AG10803 (cell line): ENCODE measurements around the gene CYB5A.

Experiments used
- DNase-seq: peaks from one replicate; pipeline ENCODE4 v3.0.0; 2010; ENCODE audit warnings: low read depth
- H3K4me3 ChIP-seq: 2 replicates; pipeline ENCODE4 v1.5.1; 2011; ENCODE audit warnings: mild to moderate bottlenecking, low read length, control low read depth
- CTCF ChIP-seq: conservative IDR thresholded peaks from 2 replicates; pipeline ENCODE4 v1.5.1; 2011; ENCODE audit warnings: mild to moderate bottlenecking, low read length, control low read depth, inconsistent platforms

CYB5A gene

GRCh38 chr18:74233933-74234325 is 57.8 kb downstream of the CYB5A start:
- no peak for DNase-seq
- TF ChIP-seq CTCF: no peak
- no peak overlapping the region for H3K4me3 ChIP-seq

- H3K4me3 ChIP-seq: no peak overlapping the region
- no peak for TF ChIP-seq CTCF
- no peak for DNase-seq
Measured at GRCh38 chr18:74230922-74231714, 60.6 kb downstream of the CYB5A start.

GRCh38 chr18:74229891-74230290 is 61.9 kb downstream of the CYB5A start:
- H3K4me3 ChIP-seq: no peak overlapping the region
- DNase-seq: no peak
- TF ChIP-seq CTCF: no peak

- DNase-seq: no peak
- no peak for TF ChIP-seq CTCF
- no peak overlapping the region for H3K4me3 ChIP-seq
Measured at GRCh38 chr18:74229005-74229404, 62.8 kb downstream of the CYB5A start.

- no peak for TF ChIP-seq CTCF
- no peak overlapping the region for H3K4me3 ChIP-seq
- DNase-seq: no peak
Measured at GRCh38 chr18:74228312-74228711, 63.5 kb downstream of the CYB5A start.

- no peak overlapping the region for H3K4me3 ChIP-seq
- no peak for TF ChIP-seq CTCF
- no peak for DNase-seq
Measured at GRCh38 chr18:74226666-74227065, 65.1 kb downstream of the CYB5A start.

GRCh38 chr18:74226156-74226555 is 65.6 kb downstream of the CYB5A start:
- no peak overlapping the region for H3K4me3 ChIP-seq
- TF ChIP-seq CTCF: no peak
- DNase-seq: no peak
